ENCODE data around the gene DCTN2.
A peak's percentile ranks its signal among the peaks of the same experiment; 100 is the strongest.

DCTN2 gene

GRCh38 chr12:57550641-57551549, 3.9 kb upstream of the DCTN2 start:
- Histone ChIP-seq H3K4me1 (peaks cover 24% of the 10 kb centered on the region), H3K27ac (no peak overlapping the region), H3K36me3 (no peaks in the 10 kb centered on the region), H4K20me1 (no peaks in the 10 kb centered on the region), H3K4me3 (no peak overlapping the region), H3K9me3 (no peaks in the 10 kb centered on the region), H3K4me2 (no peak overlapping the region), H3K27me3 (peaks cover 54% of the 10 kb centered on the region), H3K9ac (no peak overlapping the region)
- TF ChIP-seq Cebpa-rat (IDR thresholded peaks at IDR 0.05), result no peak

GRCh38 chr12:57549909-57550640, 3.1 kb upstream of the DCTN2 start, which contains the start of gene KIF5A:
Gene KIF5A, plus strand, starts transcription at chr12:57550044. Its CDS starts 228 bp downstream, at chr12:57550272.
- no peak within 1 kb of the TSS for H3K9ac ChIP-seq
- no peaks in the 10 kb centered on the region for H3K9me3 ChIP-seq
- no peaks in the 10 kb centered on the region for H3K36me3 ChIP-seq
- H3K4me1 ChIP-seq, result peaks cover 33% of the 10 kb centered on the region
- H3K27ac ChIP-seq, result no peak within 1 kb of the TSS
- peaks cover 54% of the 10 kb centered on the region for H3K27me3 ChIP-seq
- no peak for TF ChIP-seq Cebpa-rat (IDR thresholded peaks at IDR 0.05)
- H4K20me1 ChIP-seq, result no peaks in the 10 kb centered on the region
- H3K4me2 ChIP-seq, result no peak within 1 kb of the TSS
- H3K4me3 ChIP-seq, result no peak within 1 kb of the TSS

GRCh38 chr12:57549203-57549908, 2.4 kb upstream of the DCTN2 start:
- no peak overlapping the region for H3K9ac ChIP-seq
- H3K27me3 ChIP-seq, result peaks cover 54% of the 10 kb centered on the region
- peaks cover 40% of the 10 kb centered on the region for H3K4me1 ChIP-seq
- H3K4me3 ChIP-seq, result no peak overlapping the region
- no peak overlapping the region for H3K27ac ChIP-seq
- no peak for TF ChIP-seq Cebpa-rat (IDR thresholded peaks at IDR 0.05)
- H3K9me3 ChIP-seq, result no peaks in the 10 kb centered on the region
- no peaks in the 10 kb centered on the region for H3K36me3 ChIP-seq
- H3K4me2 ChIP-seq, result no peak overlapping the region
- no peaks in the 10 kb centered on the region for H4K20me1 ChIP-seq

GRCh38 chr12:57548488-57548887, 1.5 kb upstream of the DCTN2 start:
- Histone ChIP-seq H4K20me1 (peaks cover 6% of the 10 kb centered on the region), H3K4me3 (no peak overlapping the region), H3K9ac (no peak overlapping the region), H3K36me3 (no peaks in the 10 kb centered on the region), H3K27ac (no peak overlapping the region), H3K4me1 (peaks cover 42% of the 10 kb centered on the region), H3K9me3 (no peaks in the 10 kb centered on the region), H3K27me3 (peaks cover 54% of the 10 kb centered on the region), H3K4me2 (no peak overlapping the region)
- TF ChIP-seq Cebpa-rat (IDR thresholded peaks at IDR 0.05), result no peak

- no peaks in the 10 kb centered on the region for H3K36me3 ChIP-seq
- peaks cover 9% of the 10 kb centered on the region for H4K20me1 ChIP-seq
- peaks cover 42% of the 10 kb centered on the region for H3K4me1 ChIP-seq
- no peak overlapping the region for H3K4me3 ChIP-seq
- no peaks in the 10 kb centered on the region for H3K9me3 ChIP-seq
- no peak for TF ChIP-seq Cebpa-rat (IDR thresholded peaks at IDR 0.05)
- H3K4me2 ChIP-seq, result no peak overlapping the region
- H3K27ac ChIP-seq, result no peak overlapping the region
- H3K27me3 ChIP-seq, result peaks cover 54% of the 10 kb centered on the region
- H3K9ac ChIP-seq, result no peak overlapping the region
Observed at GRCh38 chr12:57548013-57548315, 972 bp upstream of the DCTN2 start.

- H3K4me2 ChIP-seq, result peak overlapping the region; percentile 69
- peaks cover 3% of the 10 kb centered on the region; the same call in 1 of the 2 replicates for H3K36me3 ChIP-seq
- H3K4me1 ChIP-seq, result peaks cover 37% of the 10 kb centered on the region
- peaks cover 52% of the 10 kb centered on the region for H3K27me3 ChIP-seq
- TF ChIP-seq Cebpa-rat (IDR thresholded peaks at IDR 0.05), result no peak
- H3K9me3 ChIP-seq, result no peaks in the 10 kb centered on the region
- H3K27ac ChIP-seq, result no peak overlapping the region
- H3K4me3 ChIP-seq, result peak overlapping the region; percentile 88
- H4K20me1 ChIP-seq, result peaks cover 9% of the 10 kb centered on the region
- peak overlapping the region; percentile 93; the same call in 1 of the 2 replicates for H3K9ac ChIP-seq
Observed at GRCh38 chr12:57547288-57548012, 458 bp upstream of the DCTN2 start.

GRCh38 chr12:57545809-57546437, 1.1 kb downstream of the DCTN2 start:
- H3K4me3 ChIP-seq, result peak overlapping the region; percentile 88
- H3K9ac ChIP-seq, result peak overlapping the region; percentile 93
- peaks cover 37% of the 10 kb centered on the region for H3K27me3 ChIP-seq
- H3K9me3 ChIP-seq, result no peaks in the 10 kb centered on the region
- TF ChIP-seq Cebpa-rat (IDR thresholded peaks at IDR 0.05), result no peak
- peak overlapping the region; percentile 94 for H3K4me2 ChIP-seq
- peaks cover 9% of the 10 kb centered on the region for H4K20me1 ChIP-seq
- H3K27ac ChIP-seq, result peak overlapping the region; percentile 87; the same call in 1 of the 2 replicates
- H3K4me1 ChIP-seq, result peaks cover 36% of the 10 kb centered on the region
- H3K36me3 ChIP-seq, result peaks cover 18% of the 10 kb centered on the region

- Histone ChIP-seq H3K4me1 (peaks cover 36% of the 10 kb centered on the region), H3K27me3 (peaks cover 14% of the 10 kb centered on the region), H3K9ac (peak overlapping the region; percentile 61; the same call in 1 of the 2 replicates), H3K4me3 (no peak overlapping the region), H4K20me1 (peaks cover 9% of the 10 kb centered on the region), H3K36me3 (peaks cover 40% of the 10 kb centered on the region), H3K27ac (no peak overlapping the region), H3K9me3 (no peaks in the 10 kb centered on the region), H3K4me2 (peak overlapping the region; percentile 45)
- TF ChIP-seq Cebpa-rat (IDR thresholded peaks at IDR 0.05), result no peak
Observed at GRCh38 chr12:57543581-57543980, 3.4 kb downstream of the DCTN2 start.

GRCh38 chr12:57541717-57542116, 5.3 kb downstream of the DCTN2 start:
- peaks cover 55% of the 10 kb centered on the region for H3K36me3 ChIP-seq
- no peak overlapping the region for H3K4me2 ChIP-seq
- H4K20me1 ChIP-seq, result peaks cover 9% of the 10 kb centered on the region
- no peaks in the 10 kb centered on the region for H3K27me3 ChIP-seq
- H3K9ac ChIP-seq, result no peak overlapping the region
- no peaks in the 10 kb centered on the region for H3K9me3 ChIP-seq
- H3K4me1 ChIP-seq, result peaks cover 40% of the 10 kb centered on the region
- no peak overlapping the region for H3K27ac ChIP-seq
- no peak for TF ChIP-seq Cebpa-rat (IDR thresholded peaks at IDR 0.05)
- no peak overlapping the region for H3K4me3 ChIP-seq
